Neutrophil (primary cell): Measurements from ENCODE around the gene UPF2.
A peak's percentile ranks its signal among the peaks of the same experiment; 100 is the strongest.

ENCODE experiments used
- H3K27ac ChIP-seq: fragments of 200-600 bp; sonication (generic); 2 replicates; pipeline ENCODE4 v1.5.1; 2016; ENCODE audit warnings: mild to moderate bottlenecking, moderate library complexity
- H3K27me3 ChIP-seq: fragments of 200-600 bp; sonication (generic); 2 replicates; pipeline ENCODE4 v1.6.0; 2016; ENCODE audit warnings: mild to moderate bottlenecking
- H3K36me3 ChIP-seq: fragments of 200-600 bp; sonication (generic); 2 replicates; pipeline ENCODE4 v1.5.1; 2017
- H3K4me1 ChIP-seq, 2 experiments: fragments of 200-600 bp in 1 of 2; sonication (generic) in 1 of 2; 1 replicate in 1 of 2; 2 replicates in 1 of 2; pipeline versions ENCODE4 v1.5.1 to v1.6.1; 2013 to 2016; ENCODE audit warnings: low read depth in 1 of 2, low read length in 1 of 2, mild to moderate bottlenecking in 1 of 2, moderate library complexity in 1 of 2; ENCODE audit not compliant: control insufficient read depth in 1 of 2, insufficient read depth in 1 of 2
- H3K4me3 ChIP-seq, 2 experiments: fragments of 200-600 bp in 1 of 2; sonication (generic) in 1 of 2; 1 replicate in 1 of 2; 2 replicates in 1 of 2; pipeline ENCODE4 v1.5.1; 2013 to 2016; ENCODE audit warnings: low read depth in 1 of 2, low read length in 1 of 2, mild to moderate bottlenecking in 1 of 2, moderate library complexity in 1 of 2
- H3K9me3 ChIP-seq: fragments of 200-600 bp; sonication (generic); 2 replicates; pipeline ENCODE4 v1.5.1; 2016
- CTCF ChIP-seq: fragments of 200-600 bp; sonication (generic); IDR thresholded peaks from 2 replicates; pipeline ENCODE4 v1.5.1; 2016; ENCODE audit warnings: antibody characterized with exemption

Gene UPF2

GRCh38 chr10:12050528-12050927 lies 7.9 kb upstream of the UPF2 start:
- TF ChIP-seq CTCF, result no peak
- Histone ChIP-seq H3K36me3 (no peaks in the 10 kb centered on the region), H3K27ac (peak overlapping the region; percentile 91), H3K27me3 (no peaks in the 10 kb centered on the region), H3K4me3 (peak overlapping the region in 1 of 2 experiments; percentile 28), H3K9me3 (no peaks in the 10 kb centered on the region), H3K4me1 (peaks cover 39 to 46% of the 10 kb centered on the region in 2 experiments)

GRCh38 chr10:12048547-12048946 lies 5.9 kb upstream of the UPF2 start:
- H3K27me3 ChIP-seq, result no peaks in the 10 kb centered on the region
- H3K36me3 ChIP-seq, result no peaks in the 10 kb centered on the region
- peaks cover 33 to 34% of the 10 kb centered on the region in 2 experiments for H3K4me1 ChIP-seq
- H3K4me3 ChIP-seq, result no peak overlapping the region
- no peak for TF ChIP-seq CTCF
- no peaks in the 10 kb centered on the region for H3K9me3 ChIP-seq
- no peak overlapping the region for H3K27ac ChIP-seq

- no peak for TF ChIP-seq CTCF
- H3K4me1 ChIP-seq, result peaks cover 24 to 28% of the 10 kb centered on the region in 2 experiments
Observed at GRCh38 chr10:12045596-12045995, 3.0 kb upstream of the UPF2 start.

GRCh38 chr10:12042409-12042796 lies 206 bp downstream of the UPF2 start:
- peaks cover 20 to 25% of the 10 kb centered on the region in 2 experiments for H3K4me1 ChIP-seq
- no peaks in the 10 kb centered on the region for H3K27me3 ChIP-seq
- no peaks in the 10 kb centered on the region for H3K9me3 ChIP-seq
- peak overlapping the region; percentile 99 for H3K27ac ChIP-seq
- peak overlapping the region; percentile 92 to 97 for H3K4me3 ChIP-seq
- no peak for TF ChIP-seq CTCF
- no peaks in the 10 kb centered on the region for H3K36me3 ChIP-seq

More at GRCh38 chr10:12045596-12045995, 3.0 kb upstream of the UPF2 start:
- Histone ChIP-seq H3K4me3 (no peak overlapping the region), H3K9me3 (no peaks in the 10 kb centered on the region), H3K27me3 (no peaks in the 10 kb centered on the region), H3K36me3 (no peaks in the 10 kb centered on the region), H3K27ac (no peak overlapping the region)

- H3K4me1 ChIP-seq, result peaks cover 20 to 25% of the 10 kb centered on the region in 2 experiments
- H3K9me3 ChIP-seq, result no peaks in the 10 kb centered on the region
- TF ChIP-seq CTCF, result no peak
- peak overlapping the region; percentile 99 for H3K27ac ChIP-seq
- H3K4me3 ChIP-seq, result peak overlapping the region; percentile 92 to 97
- no peaks in the 10 kb centered on the region for H3K36me3 ChIP-seq
- H3K27me3 ChIP-seq, result no peaks in the 10 kb centered on the region
Observed at GRCh38 chr10:12041766-12042408, 722 bp downstream of the UPF2 start.
